K562 (cell line): Measurements from ENCODE around the gene TXN2. TPM values are rescaled to one million over a fixed set of nuclear protein-coding genes. Genes with fewer than 3 reads are reported as not detected.

Source experiments
- CAMTA2 ChIP-seq: fragments of 250-450 bp; sonication (Bioruptor Pico); conservative IDR thresholded peaks from 2 replicates; pipeline ENCODE4 v1.5.1; 2022
- CHD2 ChIP-seq: IDR thresholded peaks from 2 replicates; pipeline ENCODE4 v1.6.1; 2011; ENCODE audit warnings: low read depth, low read length
- CLOCK ChIP-seq: fragments of 250-450 bp; sonication (Bioruptor Pico); IDR thresholded peaks from 2 replicates; pipeline ENCODE4 v1.4.0; 2020; ENCODE audit warnings: mild to moderate bottlenecking, moderate library complexity, borderline replicate concordance
- E2F4 ChIP-seq: sonication (generic); formaldehyde crosslinking; IDR thresholded peaks from 2 replicates; pipeline ENCODE4 v1.8.0; 2022; ENCODE audit warnings: mild to moderate bottlenecking, low read depth, missing genetic modification reagents
- FOXA3 ChIP-seq, 2 experiments: fragments of 450-650 bp in 1 of 2; sonication (generic) in 1 of 2; formaldehyde crosslinking; IDR thresholded peaks in 1 of 2; conservative IDR thresholded peaks in 1 of 2; 2 replicates each; pipeline versions ENCODE4 v1.4.0 to v1.8.0; 2020 to 2022; ENCODE audit warnings: mild to moderate bottlenecking in 2 of 2, missing genetic modification reagents in 1 of 2
- GMEB1 ChIP-seq: fragments of 250-450 bp; sonication (Bioruptor Pico); IDR thresholded peaks from 2 replicates; pipeline ENCODE4 v1.4.0; 2020; ENCODE audit warnings: mild to moderate bottlenecking
- ID3 ChIP-seq, 2 experiments: fragments of 250-450 bp in 1 of 2; fragments of 450-650 bp in 1 of 2; sonication (Bioruptor Pico) in 1 of 2; IDR thresholded peaks; 2 replicates each; pipeline versions ENCODE4 v1.6.1 to v1.8.0; 2016 to 2021; ENCODE audit warnings: mild to moderate bottlenecking in 2 of 2, moderate library complexity in 2 of 2, missing compliant biosample characterization in 1 of 2, missing genetic modification characterization in 1 of 2
- JUNB ChIP-seq: fragments of 450-650 bp; formaldehyde crosslinking; conservative IDR thresholded peaks from 2 replicates; pipeline ENCODE4 v1.4.0; 2020; ENCODE audit warnings: mild to moderate bottlenecking
- MAFG ChIP-seq: fragments of 450-650 bp; conservative IDR thresholded peaks from 2 replicates; pipeline ENCODE4 v1.6.1; 2016; ENCODE audit warnings: missing genetic modification characterization, missing compliant biosample characterization
- NFRKB ChIP-seq: fragments of 450-650 bp; IDR thresholded peaks from 2 replicates; pipeline ENCODE4 v1.6.1; 2016; ENCODE audit warnings: low read depth
- PHB ChIP-seq: fragments of 250-450 bp; sonication (Bioruptor Pico); IDR thresholded peaks from 2 replicates; pipeline ENCODE4 v1.5.0; 2021
- POLR2H ChIP-seq: IDR thresholded peaks from 2 replicates; pipeline ENCODE4 v1.6.1; 2016; ENCODE audit warnings: missing genetic modification characterization, low read depth, mild to moderate bottlenecking, control low read depth, missing compliant biosample characterization, moderate library complexity
- TCF7 ChIP-seq: sonication (generic); IDR thresholded peaks from 2 replicates; pipeline ENCODE4 v1.6.1; 2016; ENCODE audit warnings: antibody characterized with exemption, borderline replicate concordance
- THRA ChIP-seq: fragments of 450-650 bp; IDR thresholded peaks from 2 replicates; pipeline ENCODE4 v1.6.1; 2017; ENCODE audit warnings: mild to moderate bottlenecking, moderate library complexity
- ZBTB7A ChIP-seq: IDR thresholded peaks from 2 replicates; pipeline ENCODE4 v1.6.1; 2011; ENCODE audit warnings: low read depth, mild to moderate bottlenecking, low read length, moderate library complexity, borderline replicate concordance; ENCODE audit not compliant: control insufficient read depth
- ZNF277 ChIP-seq: fragments of 250-450 bp; sonication (Bioruptor Pico); IDR thresholded peaks from 2 replicates; pipeline ENCODE4 v1.8.0; 2022; ENCODE audit warnings: inconsistent platforms, mild to moderate bottlenecking, moderate library complexity, borderline replicate concordance
- ZNF57 ChIP-seq: fragments of 450-650 bp; formaldehyde crosslinking; IDR thresholded peaks from 2 replicates; pipeline ENCODE4 v1.4.0; 2020; ENCODE audit warnings: mild to moderate bottlenecking, moderate library complexity
- polyA plus RNA-seq, 8 experiments: library from polyadenylated mRNA; depleted of rRNA in 4 of 8; stranded (reverse) in 5 of 8; unstranded in 3 of 8; fragments of >200 nt; fragmentation: Nextera tagmentation in 2 of 8; fragmentation: Illumina TruSeq in 1 of 8; extraction: Ambion mirVana in 2 of 8; extraction: Trizol in 1 of 8; gene quantifications; 2 replicates each; pipeline versions ENCODE4 v1.2.1 to v1.2.3, GENCODE V29; 2011 to 2014; ENCODE audit warnings: inconsistent platforms in 1 of 8, missing spikeins in 1 of 8
- total RNA-seq, 7 experiments: library from RNA; depleted of rRNA in 6 of 7; stranded (reverse); fragments of >200 nt in 6 of 7; fragmentation: Illumina TruSeq in 2 of 7; extraction: Trizol in 2 of 7; gene quantifications; 2 replicates each; pipeline versions ENCODE4 v1.2.1 to v1.2.3, GENCODE V29; 2011 to 2021; ENCODE audit warnings: low replicate concordance in 1 of 7

TXN2 gene
- total and polyA plus RNA-seq, 9 of the 15 experiments (the other 6 are each of a cell fraction or from before 2014, with no cell fraction given): 48.5 to 399 (median 118) TPM

GRCh38 chr22:36528795-36529751 lies 47.6 kb upstream of the TXN2 start, which contains the start of gene EIF3D (continued):
- TF ChIP-seq ID3 (CRISPR knock-in tag; IDR thresholded peaks at IDR 0.05): no peak
- TF ChIP-seq ID3 (tag; IDR thresholded peaks at IDR 0.05): no peak
- TF ChIP-seq E2F4 (CRISPR knock-in tag): no peak
- peak; percentile 37; the same call in 1 of the 2 replicates for TF ChIP-seq CHD2
- TF ChIP-seq THRA: no peak
- no peak for TF ChIP-seq CLOCK (CRISPR knock-in tag)
- TF ChIP-seq JUNB: no peak
- peak; percentile 52; the same call in 1 of the 2 replicates for TF ChIP-seq PHB
- TF ChIP-seq TCF7: no peak
- no peak for TF ChIP-seq MAFG
- TF ChIP-seq ZNF57 (CRISPR knock-in tag): no peak
- TF ChIP-seq ZNF277 (CRISPR knock-in tag): no peak
- TF ChIP-seq ZBTB7A: peak; percentile 73; the same call in 1 of the 2 replicates
- TF ChIP-seq CAMTA2: peak; percentile 39; the same call in 1 of the 2 replicates
- TF ChIP-seq POLR2H: peak; percentile 93
- peak in 1 of 2 experiments; percentile 70; a peak in 2 of 4 replicates for TF ChIP-seq FOXA3 (CRISPR knock-in tag; conservative IDR thresholded peaks at IDR 0.05 in 1 of 2, IDR thresholded peaks at IDR 0.05 in 1 of 2)
- peak; percentile 35; the same call in 1 of the 2 replicates for TF ChIP-seq NFRKB
- peak; percentile 84 for TF ChIP-seq GMEB1 (CRISPR knock-in tag)
